HG03354 (cell line): ENCODE data around the gene CMSS1.
A peak's percentile ranks its signal among the peaks of the same experiment; 100 is the strongest.
"Not testable (repeated sequence)": the region's sequence is repeated elsewhere in the genome, so short reads cannot be mapped to it uniquely, and the experiment has no call there.

Experiments used
- ATAC-seq: cut with Tn5 transposase; IDR thresholded peaks from one replicate; pipeline ENCODE4 v1.9.1; 2021; ENCODE audit warnings: mild to moderate bottlenecking; ENCODE audit not compliant: unreplicated experiment, poor library complexity, severe bottlenecking

CMSS1 gene

GRCh38 chr3:99810403-99810802 lies 7.3 kb upstream of the CMSS1 start:
- ATAC-seq: no peak

- ATAC-seq: no peak
These were observed 620 bp upstream of the CMSS1 start for GRCh38 chr3:99817047-99817436.

GRCh38 chr3:99818818-99819217 lies 1.2 kb downstream of the CMSS1 start:
- ATAC-seq: no peak

- ATAC-seq: no peak
These were observed 6.4 kb downstream of the CMSS1 start for GRCh38 chr3:99823723-99824711.

GRCh38 chr3:99825004-99825640 lies 7.5 kb downstream of the CMSS1 start:
- ATAC-seq: no peak

- no peak for ATAC-seq
These were observed 12.2 kb downstream of the CMSS1 start for GRCh38 chr3:99829844-99830243.

- no peak for ATAC-seq
These were observed 16.0 kb downstream of the CMSS1 start for GRCh38 chr3:99833617-99834205.

- ATAC-seq: no peak
These were observed 16.7 kb downstream of the CMSS1 start for GRCh38 chr3:99834211-99834957.

GRCh38 chr3:99836681-99837080 lies 19.0 kb downstream of the CMSS1 start:
- ATAC-seq: no peak

- ATAC-seq: no peak
These were observed 20.1 kb downstream of the CMSS1 start for GRCh38 chr3:99837715-99838114.

- ATAC-seq: no peak
These were observed 21.1 kb downstream of the CMSS1 start for GRCh38 chr3:99838755-99839154.

GRCh38 chr3:99839613-99840012 lies 22.0 kb downstream of the CMSS1 start:
- ATAC-seq: no peak

- ATAC-seq: not testable (repeated sequence)
These were observed 24.3 kb downstream of the CMSS1 start for GRCh38 chr3:99841949-99842348.

GRCh38 chr3:99842826-99843589 lies 25.3 kb downstream of the CMSS1 start:
- ATAC-seq: peak; percentile 57

GRCh38 chr3:99843590-99844258 lies 26.1 kb downstream of the CMSS1 start:
- peak; percentile 21 for ATAC-seq

GRCh38 chr3:99845331-99845730 lies 27.7 kb downstream of the CMSS1 start:
- no peak for ATAC-seq

- ATAC-seq: no peak
These were observed 28.3 kb downstream of the CMSS1 start for GRCh38 chr3:99845999-99846398.

GRCh38 chr3:99846477-99847160 lies 29.0 kb downstream of the CMSS1 start:
- no peak for ATAC-seq
